HS-27A (cell line): ENCODE results near the gene KAZN.

Experiments
- DNase-seq: peaks from one replicate; pipeline ENCODE4 v3.0.0-alpha.2; 2012; ENCODE audit warnings: low read depth, missing footprints

Gene KAZN

GRCh38 chr1:14769486-14770274, 171.2 kb downstream of the KAZN start:
- DNase-seq = no peak

DNA sequence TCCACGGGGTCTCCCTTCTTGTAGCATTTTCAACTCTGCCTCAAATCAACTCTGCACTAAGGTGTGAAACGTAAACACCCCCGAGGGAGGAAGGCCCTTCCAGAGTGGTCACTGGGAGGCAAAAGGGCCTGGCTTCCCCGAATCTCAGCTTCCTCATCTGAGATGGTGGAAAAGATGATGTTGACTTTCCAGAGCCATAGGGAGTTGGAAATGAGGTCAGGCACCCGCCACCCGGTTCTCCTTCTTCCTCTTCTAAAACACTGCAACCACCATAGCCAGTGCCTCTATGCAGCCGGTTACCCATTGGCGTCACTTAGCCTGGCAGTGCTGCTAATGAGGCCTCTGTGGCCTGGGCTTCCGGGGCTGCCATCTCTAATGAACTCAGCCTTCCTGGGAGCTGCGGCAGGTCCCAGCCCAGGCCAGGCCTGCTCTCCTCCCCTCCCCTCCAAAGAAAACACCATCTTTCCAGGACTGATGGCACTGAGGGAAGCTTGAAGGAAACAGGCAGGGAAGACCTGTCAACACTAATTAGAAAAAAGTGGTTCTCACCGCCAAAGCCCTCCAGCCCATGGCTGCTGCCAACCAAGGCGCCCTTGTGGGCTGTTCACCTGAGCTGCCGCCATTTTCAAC, 175.0 kb downstream of the KAZN start:
- DNase-seq = no peak

GRCh38 chr1:14774225-14774624, 175.7 kb downstream of the KAZN start:
- DNase-seq = no peak

DNA sequence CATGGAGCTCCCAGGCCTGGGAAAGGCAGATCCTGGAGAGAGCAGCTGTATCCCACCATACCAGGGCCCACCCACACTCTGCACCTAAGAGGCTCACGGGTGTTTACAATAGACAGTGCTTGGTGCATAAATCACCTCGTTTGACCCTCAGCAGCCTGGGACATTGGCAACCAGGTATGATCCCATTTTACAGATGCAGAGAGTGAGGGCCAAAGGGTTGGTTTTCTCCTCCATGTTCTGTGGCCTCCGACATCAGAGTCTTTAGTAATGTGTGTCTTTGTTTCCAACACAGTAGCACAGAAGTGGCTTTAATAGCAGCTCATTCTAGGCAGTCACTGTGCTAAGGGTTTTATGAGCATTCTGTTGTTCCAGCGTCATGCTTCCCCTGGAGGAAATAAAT, 176.5 kb downstream of the KAZN start:
- no peak for DNase-seq

- DNase-seq = no peak
These were observed 176.9 kb downstream of the KAZN start for GRCh38 chr1:14775434-14775833.

DNA sequence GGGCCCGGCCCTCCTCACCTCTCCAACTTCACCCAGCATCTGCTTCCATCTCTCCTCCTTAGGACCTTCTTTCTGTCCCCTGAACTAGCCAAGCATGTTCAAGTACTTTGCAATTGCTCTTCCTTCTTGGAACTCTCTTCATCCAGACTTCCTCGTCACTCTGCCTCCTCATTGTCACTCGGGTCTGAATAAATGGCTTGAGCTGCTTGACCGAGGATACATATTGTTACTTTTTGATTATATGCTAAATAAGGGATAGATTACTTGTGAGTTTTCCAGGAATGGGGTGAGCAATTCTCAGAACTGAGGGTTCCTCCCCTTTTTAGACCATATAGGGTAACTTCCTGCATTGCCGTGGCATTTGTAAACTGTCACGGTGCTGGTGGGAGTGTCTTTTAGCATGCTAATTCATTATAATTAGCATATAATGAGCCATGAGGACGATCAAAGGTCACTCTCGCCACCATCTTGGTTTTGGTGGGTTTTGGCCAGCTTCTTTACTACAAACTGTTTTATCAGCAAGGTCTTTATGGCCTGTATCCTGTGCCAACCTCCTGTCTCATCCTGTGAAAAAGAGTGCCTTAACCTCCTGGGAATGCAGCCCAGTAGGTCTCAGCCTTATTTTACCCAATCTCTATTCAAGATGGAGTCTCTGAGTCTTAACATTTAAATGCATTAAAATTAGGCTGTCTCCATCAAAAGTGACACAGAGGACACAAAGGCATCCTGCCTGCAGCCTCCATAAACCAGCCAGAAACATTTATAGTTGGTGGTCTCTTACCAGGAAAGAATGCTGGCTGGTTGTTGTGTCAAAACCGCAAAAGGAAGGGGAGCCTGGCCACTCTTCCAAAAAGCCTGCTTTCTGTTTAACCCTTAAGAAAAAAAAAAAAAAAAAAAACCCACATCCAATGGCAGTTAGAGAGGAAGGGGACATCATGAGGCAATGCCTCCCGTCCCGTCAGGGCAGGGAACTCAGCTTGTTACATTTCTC, 179.3 kb downstream of the KAZN start:
- no peak for DNase-seq

DNA sequence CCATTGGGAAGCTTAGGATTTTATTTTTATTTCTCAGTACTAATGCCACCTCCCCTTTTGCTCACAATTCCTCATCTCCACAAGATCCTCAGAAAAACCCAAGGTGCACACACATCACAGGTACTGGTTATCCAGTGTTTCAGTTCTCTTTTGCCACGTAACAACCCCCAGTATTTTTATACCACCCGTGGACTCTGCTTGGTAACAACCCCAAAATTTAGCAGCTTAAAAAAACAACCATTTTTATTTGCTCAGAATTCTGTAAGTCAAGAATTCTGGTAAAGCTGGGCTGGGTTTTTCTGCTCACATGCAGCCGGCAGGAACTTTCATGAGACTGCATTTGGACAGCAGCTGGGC, 180.0 kb downstream of the KAZN start:
- DNase-seq = no peak

GRCh38 chr1:14778898-14779865, 180.7 kb downstream of the KAZN start:
- DNase-seq = no peak

DNA sequence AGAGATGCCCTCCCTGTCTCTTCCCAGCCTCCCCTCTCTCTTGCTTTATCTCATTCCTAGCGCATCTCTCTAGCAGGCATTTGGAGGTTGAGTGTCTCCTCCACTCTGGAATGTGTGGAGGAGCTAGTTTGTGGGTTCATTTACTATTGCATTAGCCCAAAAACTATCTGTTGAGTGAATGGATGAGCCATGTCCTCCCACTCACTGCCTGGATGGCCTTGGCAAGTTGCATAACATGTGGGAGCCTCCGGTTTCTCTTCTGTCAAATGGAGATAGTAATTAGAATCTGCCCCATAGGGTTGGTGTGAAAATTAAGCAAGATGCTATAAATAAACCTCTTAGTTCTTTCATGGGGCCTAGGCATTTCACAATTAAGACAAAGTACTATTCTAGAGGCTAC, 181.8 kb downstream of the KAZN start:
- DNase-seq = no peak

DNA sequence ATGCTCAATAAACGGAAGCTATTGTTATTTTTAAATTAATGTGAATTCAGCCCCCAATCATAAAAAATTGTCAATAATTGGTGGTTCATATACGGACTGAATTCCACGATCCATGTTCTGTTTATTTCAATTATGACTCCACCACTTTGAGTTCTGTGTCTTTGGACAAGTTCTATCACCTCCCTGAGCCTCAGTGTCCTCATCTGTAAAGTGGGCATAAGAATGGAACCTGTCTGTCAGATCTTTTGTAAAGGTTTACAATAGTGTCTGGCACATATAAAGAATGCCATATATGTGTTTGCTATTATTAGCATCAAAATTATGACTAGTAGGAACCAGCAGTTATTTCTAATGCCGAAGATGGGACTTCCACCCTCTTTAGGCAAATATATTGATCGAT, 183.3 kb downstream of the KAZN start:
- no peak for DNase-seq

GRCh38 chr1:14782741-14783591, 184.5 kb downstream of the KAZN start:
- no peak for DNase-seq

GRCh38 chr1:14783592-14783886, 185.1 kb downstream of the KAZN start:
- no peak for DNase-seq

DNA sequence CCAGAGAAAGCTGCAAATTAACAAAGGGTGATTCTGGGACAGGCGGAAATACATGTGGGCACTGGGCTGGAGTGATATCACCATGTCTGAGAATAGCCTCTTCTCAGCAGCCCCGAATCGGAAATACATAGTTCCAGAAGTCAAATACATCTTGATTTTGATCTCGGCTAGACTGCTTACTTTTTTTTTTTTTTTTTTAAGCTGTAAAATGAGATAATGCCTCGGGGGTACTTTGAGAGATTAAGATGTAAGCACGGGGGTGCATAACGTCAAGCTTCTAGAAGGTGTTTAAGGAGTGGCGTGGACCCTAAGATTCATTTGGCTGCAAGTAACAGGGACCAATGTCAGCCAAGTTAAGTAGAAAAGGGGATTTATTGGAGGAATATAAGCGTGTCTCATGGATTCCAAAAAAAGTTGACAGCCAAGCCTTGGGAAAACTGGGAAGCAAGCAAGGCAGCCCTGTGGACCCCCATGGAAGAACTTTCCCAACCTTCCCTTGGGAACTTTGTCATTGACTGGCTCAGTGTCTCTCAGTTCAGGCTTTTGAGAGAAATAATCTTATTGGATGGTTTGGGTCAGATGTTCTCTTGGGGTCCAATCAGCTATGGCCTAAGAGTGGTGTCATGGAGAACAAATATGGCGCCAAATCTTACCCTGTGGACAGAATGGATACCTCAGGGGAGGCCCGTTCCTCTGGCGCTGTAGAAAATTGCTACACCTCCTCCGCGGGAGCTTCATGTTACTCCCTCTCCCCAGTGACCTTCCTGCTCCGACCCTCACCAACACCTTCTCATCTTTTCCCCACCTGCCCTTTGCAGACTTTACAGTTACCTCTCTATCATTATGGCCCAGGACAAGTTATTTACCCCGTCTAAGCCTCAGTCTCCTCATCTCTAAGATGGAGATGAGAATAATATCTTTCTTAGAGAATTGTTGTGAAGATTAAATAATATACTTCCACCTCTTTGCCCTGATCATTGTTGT, 186.6 kb downstream of the KAZN start:
- no peak for DNase-seq

DNA sequence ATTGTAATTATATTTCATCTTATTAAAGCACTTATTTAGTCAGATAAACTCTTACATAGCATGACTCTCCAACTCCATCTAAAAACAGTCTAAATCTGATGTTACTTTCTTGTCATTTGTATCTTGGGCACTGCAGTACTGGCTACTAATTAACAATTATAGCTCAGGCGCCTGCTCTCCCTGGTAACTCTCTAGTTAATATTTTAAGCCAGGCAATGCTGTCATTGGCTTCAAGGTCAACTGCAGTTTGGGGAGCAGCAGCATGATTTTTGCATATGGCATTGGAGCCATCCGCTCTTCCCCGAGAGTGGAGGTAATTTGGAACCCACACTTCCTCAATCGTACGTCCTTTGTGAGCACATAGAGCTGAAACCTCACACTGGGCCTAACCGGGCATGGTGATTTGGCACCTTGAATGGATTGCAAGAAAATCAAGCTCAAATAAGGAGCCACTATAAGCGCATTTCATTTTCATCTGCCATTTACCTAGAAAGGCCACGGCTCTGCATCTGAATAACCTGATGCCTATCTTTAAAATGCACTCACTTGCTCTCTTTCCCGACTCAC, 187.7 kb downstream of the KAZN start:
- DNase-seq = no peak

GRCh38 chr1:14786681-14787080, 188.2 kb downstream of the KAZN start:
- DNase-seq = no peak

DNA sequence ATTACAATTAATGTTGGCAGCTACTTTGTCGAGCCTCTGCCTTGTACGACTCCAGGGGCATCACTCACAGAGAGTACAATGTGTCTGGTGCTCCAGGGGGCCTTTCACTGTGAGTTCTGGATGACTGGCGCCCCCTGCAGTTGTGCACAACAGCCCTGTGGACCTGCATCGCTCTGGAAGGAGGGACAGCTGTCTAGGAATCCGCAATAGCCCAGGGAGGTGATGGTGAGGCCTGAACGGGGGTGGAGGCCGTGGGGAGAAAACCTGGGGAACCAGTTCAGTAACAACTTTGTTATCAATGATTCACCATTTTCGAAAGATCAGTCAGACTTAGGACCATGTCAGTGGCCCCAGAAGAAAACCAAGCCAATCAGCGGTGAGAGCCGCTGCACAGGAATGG, 189.1 kb downstream of the KAZN start:
- DNase-seq = no peak

- DNase-seq = no peak
These were observed 189.6 kb downstream of the KAZN start for GRCh38 chr1:14788080-14788479.

DNA sequence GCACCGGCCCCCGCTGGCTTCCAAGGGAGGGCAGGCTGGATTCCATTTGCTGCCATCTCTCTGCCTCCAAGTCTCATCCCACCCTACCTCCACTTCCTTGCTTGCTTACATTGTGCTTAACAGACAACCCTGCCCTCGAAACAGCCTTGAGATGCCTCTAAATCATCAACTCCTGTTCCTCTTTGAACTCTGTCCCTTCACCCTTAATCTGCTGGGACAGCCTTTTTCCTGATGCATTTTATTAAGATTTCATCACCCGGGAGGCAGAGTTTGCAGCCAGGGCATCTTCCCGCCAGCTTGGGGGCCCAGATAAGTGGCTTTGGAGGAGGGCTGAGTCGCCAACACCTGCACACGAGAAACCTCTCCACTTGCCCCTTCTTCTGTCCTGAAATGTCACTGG, 192.5 kb downstream of the KAZN start:
- no peak for DNase-seq

- DNase-seq = no peak
These were observed 193.2 kb downstream of the KAZN start for GRCh38 chr1:14791654-14792053.
